Brain microvascular endothelial cell (primary cell): Measurements from ENCODE around the gene ADK.

Source experiments
- DNase-seq: peaks from one replicate; pipeline ENCODE4 v3.0.0-alpha.2; 2020
- H3K27ac ChIP-seq: fragments of 250-450 bp; sonication (Bioruptor Pico); 2 replicates; pipeline ENCODE4 v1.5.1; 2020; ENCODE audit warnings: mild to moderate bottlenecking, moderate library complexity
- H3K27me3 ChIP-seq: fragments of 250-450 bp; sonication (Bioruptor Pico); replicated peaks from 2 replicates; pipeline ENCODE4 v1.5.1; 2020; ENCODE audit warnings: mild to moderate bottlenecking
- H3K36me3 ChIP-seq: fragments of 250-450 bp; sonication (Bioruptor Pico); replicated peaks from 2 replicates; pipeline ENCODE4 v1.5.1; 2020; ENCODE audit warnings: mild to moderate bottlenecking
- H3K4me3 ChIP-seq: 2 replicates; pipeline ENCODE4 v1.5.1; 2011; ENCODE audit warnings: low read depth, mild to moderate bottlenecking, control low read depth, low read length, moderate library complexity
- in situ Hi-C: cut with HindIII; loops from 2 replicates; pipeline ENCODE4 v1.10.0; 2017; ENCODE audit warnings: low sequenced_read_pairs, low pct_ligation_motif_present
- TF ChIP-seq, protein P1 (sequence below): IDR thresholded peaks from 2 replicates; pipeline ENCODE4 v1.5.1; 2011; ENCODE audit warnings: low read depth, mild to moderate bottlenecking, moderate library complexity, low read length, control low read depth, inconsistent platforms; ENCODE audit errors: missing control alignments

Gene ADK

GRCh38 chr10:74332398-74332797, 181.4 kb downstream of the ADK start:
- in situ Hi-C loops: no loop called here
- no peak for DNase-seq
- Histone ChIP-seq H3K4me3 (no peak overlapping the region), H3K36me3 (no peaks in the 10 kb centered on the region), H3K27me3 (no peaks in the 10 kb centered on the region), H3K27ac (no peak overlapping the region)
- TF ChIP-seq, protein P1, sequence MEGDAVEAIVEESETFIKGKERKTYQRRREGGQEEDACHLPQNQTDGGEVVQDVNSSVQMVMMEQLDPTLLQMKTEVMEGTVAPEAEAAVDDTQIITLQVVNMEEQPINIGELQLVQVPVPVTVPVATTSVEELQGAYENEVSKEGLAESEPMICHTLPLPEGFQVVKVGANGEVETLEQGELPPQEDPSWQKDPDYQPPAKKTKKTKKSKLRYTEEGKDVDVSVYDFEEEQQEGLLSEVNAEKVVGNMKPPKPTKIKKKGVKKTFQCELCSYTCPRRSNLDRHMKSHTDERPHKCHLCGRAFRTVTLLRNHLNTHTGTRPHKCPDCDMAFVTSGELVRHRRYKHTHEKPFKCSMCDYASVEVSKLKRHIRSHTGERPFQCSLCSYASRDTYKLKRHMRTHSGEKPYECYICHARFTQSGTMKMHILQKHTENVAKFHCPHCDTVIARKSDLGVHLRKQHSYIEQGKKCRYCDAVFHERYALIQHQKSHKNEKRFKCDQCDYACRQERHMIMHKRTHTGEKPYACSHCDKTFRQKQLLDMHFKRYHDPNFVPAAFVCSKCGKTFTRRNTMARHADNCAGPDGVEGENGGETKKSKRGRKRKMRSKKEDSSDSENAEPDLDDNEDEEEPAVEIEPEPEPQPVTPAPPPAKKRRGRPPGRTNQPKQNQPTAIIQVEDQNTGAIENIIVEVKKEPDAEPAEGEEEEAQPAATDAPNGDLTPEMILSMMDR: no peak

- no peak overlapping the region for H3K27ac ChIP-seq
- in situ Hi-C loops: no loop called here
- TF ChIP-seq, protein P1: no peak
- DNase-seq: no peak
- no peak overlapping the region for H3K4me3 ChIP-seq
- no peaks in the 10 kb centered on the region for H3K27me3 ChIP-seq
- no peaks in the 10 kb centered on the region for H3K36me3 ChIP-seq
Observed at GRCh38 chr10:74333174-74333573, 182.2 kb downstream of the ADK start.

GRCh38 chr10:74334221-74334620, 183.2 kb downstream of the ADK start:
- Histone ChIP-seq H3K27me3 (no peaks in the 10 kb centered on the region), H3K36me3 (no peaks in the 10 kb centered on the region), H3K4me3 (no peak overlapping the region), H3K27ac (no peak overlapping the region)
- TF ChIP-seq, protein P1: no peak
- DNase-seq: no peak
- in situ Hi-C loops: no loop called here

DNA sequence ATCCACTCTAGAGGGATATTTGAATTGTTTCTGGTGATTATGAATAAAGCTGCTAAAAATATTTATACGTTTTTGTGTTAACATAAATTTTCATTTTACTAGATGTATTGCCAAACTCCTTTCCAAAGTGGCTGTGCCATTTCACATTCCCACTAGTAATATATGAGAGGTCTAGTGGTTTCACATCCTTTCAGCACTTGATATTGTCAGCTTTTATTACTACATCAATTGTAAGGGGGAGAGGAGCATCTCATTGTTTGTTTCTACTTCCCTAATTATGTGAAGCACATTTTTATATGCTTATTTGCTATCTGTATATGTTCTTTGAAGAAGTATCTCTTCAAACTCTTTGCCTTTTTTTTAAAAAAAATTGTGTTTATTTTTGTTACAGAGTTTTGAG, 184.5 kb downstream of the ADK start:
- Histone ChIP-seq H3K36me3 (no peaks in the 10 kb centered on the region), H3K27ac (no peak overlapping the region), H3K27me3 (no peaks in the 10 kb centered on the region), H3K4me3 (no peak overlapping the region)
- in situ Hi-C loops: no loop called here
- TF ChIP-seq, protein P1: no peak
- DNase-seq: no peak

DNA sequence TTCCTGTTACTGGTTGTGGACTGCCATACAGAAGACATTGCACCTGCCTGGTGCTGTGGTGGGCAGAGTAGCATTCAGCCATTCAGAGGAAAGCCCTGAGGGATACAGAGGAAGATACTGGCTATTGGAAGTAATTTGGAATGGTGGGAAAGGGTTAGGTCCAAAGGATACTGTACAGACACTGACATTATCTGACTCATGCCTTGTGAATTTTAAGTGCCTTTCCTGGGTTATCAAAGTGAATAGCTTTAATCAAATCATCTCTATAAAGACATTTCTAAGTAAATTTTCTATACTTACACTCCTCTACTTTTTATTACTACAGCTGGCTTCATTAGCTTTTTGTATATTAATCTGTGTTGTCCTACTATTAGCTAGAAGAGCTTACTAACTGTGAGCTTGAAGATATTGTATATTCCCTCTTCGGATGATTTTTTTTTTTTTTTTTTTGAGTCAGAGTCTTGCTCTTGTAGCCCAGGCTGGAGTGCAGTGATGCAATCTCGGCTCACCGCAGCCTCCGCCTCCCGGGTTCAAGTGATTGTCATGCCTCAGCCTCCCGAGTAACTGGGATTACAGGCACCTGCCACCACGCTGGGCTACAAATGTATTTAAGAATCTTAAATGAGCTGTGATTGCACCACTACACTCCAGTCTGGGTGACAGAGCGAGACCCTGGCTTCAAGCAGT, 186.5 kb downstream of the ADK start:
- in situ Hi-C loops: no loop called here
- Histone ChIP-seq H3K36me3 (no peaks in the 10 kb centered on the region), H3K4me3 (no peak overlapping the region), H3K27ac (no peak overlapping the region), H3K27me3 (no peaks in the 10 kb centered on the region)
- TF ChIP-seq, protein P1: no peak
- no peak for DNase-seq

DNA sequence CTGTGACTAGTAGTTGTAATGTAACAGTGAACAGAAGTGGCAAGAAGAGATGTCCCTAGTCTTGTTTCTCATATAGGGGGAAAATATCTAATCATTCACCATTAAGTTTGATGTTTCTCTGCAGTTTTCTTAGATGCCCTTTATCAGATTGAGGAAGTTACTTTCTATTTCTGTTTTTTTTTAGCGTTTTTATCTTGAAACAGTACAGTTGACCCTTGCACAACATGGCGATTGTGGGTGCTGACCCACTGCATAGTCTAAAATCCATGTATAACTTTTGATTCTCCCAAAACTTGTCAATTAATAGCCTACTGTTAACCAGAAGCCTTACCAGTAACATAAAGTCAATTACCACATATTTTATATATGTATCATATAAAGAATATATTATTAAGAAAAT, 192.0 kb downstream of the ADK start:
- TF ChIP-seq, protein P1: no peak
- in situ Hi-C loops: no loop called here
- no peaks in the 10 kb centered on the region for H3K36me3 ChIP-seq
- no peak overlapping the region for H3K4me3 ChIP-seq
- no peak overlapping the region for H3K27ac ChIP-seq
- H3K27me3 ChIP-seq: no peaks in the 10 kb centered on the region
- DNase-seq: no peak
